ENCODE results near the gene CEP78.

Gene CEP78

DNA sequence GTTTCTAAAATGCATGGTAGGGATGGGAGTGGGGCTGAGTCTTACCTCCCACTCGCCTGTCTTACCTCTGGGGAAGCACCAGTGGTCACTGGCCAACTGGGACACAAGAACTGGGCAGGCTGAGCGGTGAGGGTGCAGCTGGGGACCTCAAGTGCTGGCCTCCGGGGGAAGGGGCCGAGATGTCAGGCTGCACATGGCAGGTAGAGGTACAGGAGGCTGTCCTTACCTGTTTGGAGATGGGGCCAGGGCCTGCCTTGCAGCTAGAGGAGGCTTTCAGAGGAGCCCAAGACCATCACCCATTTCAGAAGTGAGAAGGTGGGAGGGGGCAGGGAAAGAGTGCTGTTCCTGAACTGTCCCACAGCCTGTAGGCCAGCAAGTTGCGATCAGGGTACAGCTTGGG, 75.2 kb downstream of the CEP78 start:
- FAIRE-seq, result no peak

DNA sequence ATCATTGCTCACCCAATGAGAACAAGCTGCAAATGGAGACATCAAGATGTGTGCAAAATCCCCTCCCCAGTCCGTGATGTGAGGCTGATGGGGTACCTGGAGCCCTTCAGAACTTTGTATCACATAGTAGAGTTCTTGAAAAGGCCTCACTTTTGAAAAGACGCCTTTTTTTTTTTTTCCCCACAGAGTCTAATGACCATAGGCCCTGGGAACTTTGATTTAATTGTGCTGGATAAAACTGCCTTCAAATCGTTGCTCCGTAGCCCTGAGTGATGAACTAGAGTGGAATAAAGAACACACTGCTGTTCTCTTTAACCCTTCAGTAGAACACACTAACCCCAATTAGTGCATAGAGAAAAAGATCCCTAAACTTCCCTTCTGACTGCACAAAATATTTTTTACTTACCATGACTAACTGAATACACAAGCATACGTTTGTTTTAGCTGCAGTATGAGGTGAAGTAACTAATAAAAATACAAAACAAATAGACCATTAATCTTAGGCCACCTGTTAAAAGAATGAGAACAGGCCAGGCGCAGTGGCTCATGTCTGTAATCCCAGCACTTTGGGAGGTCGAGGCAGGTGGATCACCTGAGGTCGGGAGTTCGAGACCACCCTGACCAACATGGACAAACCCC, 76.1 kb downstream of the CEP78 start:
- no peak for FAIRE-seq

DNA sequence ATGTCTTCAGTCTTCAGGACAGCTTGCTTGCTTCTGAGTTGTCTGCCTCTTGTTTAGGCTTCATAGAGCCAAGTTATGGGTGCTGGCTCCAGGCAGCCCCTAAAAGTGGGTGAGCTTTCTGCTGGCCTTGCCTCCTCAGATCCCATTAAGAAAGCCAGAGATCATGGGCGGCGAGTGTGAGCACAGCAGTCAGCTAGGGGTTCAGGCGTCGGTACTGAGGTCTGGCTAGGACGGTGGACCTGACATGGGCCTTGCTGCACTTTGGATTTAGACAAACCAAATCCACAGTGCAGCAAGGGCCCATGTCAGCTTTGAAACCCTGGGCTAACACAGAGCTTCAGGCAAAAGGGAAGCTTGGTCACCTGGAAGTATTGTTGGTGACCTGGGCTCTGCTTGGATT, 78.7 kb downstream of the CEP78 start:
- no peak for FAIRE-seq

DNA sequence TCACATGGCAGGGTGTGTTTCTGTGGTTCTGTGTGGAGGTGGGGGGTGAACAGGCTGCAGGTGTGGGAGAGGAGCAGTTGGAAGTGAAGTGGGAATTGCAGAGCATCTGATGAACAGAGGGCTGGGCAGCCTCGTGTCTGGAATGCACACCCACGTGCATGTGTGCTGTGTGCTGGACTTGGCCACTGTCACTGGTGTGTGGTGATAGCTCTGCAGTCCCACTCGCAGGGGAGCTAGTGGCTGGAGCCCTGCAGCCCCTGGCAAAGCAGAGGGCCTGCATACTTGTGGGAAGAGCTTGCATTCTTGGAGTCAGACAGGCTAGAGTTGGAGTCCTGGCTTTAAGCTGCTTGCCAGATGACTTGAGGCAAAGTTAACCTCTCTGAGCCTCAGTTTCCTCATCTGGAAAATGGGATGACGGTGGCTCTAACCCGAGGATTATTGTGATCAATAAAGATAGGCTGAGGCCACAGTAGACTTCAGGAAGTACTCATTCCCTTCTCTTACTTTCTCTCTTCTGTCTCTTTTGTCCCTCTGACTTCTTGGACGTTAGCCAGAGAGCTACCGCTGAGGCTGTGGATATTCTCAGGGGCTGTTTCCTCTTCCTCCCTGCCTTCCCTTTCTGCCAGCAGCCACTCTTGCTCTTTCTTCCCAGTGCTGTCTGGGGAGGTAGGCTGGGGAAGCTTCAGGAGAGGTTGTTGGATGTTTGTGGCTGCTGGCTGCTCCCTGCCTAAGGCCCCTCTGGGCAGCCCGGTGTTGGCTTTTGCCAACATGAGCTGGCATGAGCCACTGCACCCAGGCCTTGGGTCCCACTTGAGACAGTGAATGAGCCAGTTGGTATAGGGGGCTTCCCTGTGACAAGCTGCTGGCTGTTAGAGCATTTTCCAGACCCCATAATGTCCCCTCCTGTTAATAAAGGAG, 79.3 kb downstream of the CEP78 start:
- FAIRE-seq, result no peak

DNA sequence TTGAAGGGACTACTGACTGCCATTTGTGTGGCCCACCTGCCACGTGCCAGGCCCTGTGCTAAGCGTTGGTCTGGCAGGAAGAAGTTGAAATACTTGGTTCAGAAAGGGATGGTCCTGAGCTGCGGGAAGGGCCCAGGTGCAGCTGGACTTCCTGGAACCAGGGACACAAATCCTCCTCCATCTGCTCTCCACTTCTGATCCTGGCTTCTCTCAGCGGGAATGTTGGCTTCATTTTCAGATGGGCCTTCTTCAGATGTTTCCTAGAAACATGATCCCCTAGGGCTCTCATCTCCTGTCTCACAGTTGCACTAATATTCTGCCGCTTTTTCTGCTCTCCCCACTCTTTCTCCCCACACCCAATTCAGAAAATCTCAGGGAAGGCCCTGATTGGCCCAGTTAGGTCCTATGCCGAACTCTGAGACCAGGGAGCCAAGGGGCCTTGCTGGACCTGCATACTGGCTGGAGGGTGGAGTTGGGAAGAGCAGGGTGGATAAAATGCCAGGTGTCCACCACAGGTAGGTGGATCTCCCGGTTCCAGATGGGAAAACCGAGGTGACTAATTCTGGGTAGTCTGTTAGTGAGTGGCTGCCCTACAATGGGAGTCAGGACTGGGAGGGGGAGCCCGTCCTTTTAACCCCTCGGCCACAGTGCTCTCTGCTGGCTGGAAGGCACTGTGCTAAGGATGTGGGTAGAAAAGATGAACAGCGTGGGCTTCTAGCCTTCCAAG, 80.5 kb downstream of the CEP78 start:
- FAIRE-seq, result no peak

DNA sequence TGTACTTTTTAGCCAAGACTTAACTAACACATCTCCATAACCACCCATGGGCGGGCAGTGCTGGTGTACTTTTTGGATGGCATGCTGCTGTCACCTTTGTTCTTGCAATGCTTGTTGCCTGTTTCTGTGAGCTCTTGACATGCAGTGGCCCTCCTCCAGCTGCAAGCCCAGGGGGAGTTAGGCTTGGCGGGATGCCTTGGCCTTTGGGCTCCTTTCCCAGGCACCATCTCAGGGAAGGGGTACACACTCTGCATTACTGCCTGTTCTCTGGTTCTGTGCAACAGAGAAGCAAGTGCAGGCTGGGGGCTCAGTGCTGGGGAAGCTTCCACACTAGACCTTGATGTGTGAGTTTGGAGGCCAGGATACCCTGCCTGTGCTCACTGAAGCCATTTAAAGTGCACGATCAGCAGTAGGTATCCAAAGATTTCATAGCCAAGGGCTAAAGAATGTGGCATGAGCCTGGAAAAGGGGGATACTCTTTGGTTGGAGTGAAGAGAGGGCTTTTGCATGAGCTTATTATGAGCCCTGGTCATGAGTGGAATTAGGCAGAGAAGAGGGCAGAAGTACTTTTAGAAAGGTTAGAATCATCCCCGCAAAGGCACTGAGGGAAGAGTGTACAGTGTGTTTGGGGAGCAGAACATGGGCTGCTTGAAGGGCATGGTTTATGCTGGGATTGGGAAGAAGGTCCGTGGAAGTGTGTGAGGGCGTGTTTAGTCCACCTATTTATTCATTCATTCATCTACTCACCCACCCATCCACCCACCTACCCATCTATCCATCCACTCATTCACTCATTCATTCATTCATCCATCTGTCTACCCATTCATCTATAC, 83.5 kb downstream of the CEP78 start:
- no peak for FAIRE-seq

DNA sequence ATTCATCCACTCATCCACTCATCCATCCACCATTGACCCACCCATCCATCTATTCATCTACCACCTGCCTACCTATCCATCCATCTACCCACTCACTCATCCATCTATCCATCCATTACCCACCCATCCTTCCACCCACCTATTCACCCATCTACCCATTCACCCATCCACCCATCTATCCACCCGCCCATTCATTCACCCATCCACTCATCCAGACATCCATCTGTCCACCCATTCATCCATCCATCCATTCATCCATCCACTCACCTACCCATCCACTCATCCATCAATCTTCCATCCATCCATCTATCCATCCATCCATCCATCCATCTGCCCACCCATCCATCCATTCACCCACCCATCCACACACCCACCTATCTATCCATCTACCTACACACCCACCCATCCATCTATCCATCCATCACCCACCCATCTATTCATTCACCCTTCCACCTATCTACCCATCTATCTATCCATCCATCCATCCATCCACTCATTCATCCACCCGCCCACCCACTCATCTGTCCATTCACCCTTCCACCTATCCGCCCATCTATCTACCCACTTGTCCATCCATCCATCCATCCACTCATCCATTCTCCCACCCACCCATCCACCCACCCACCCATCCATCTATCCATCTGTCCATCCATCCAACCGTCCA, 84.3 kb downstream of the CEP78 start:
- no peak for FAIRE-seq

DNA sequence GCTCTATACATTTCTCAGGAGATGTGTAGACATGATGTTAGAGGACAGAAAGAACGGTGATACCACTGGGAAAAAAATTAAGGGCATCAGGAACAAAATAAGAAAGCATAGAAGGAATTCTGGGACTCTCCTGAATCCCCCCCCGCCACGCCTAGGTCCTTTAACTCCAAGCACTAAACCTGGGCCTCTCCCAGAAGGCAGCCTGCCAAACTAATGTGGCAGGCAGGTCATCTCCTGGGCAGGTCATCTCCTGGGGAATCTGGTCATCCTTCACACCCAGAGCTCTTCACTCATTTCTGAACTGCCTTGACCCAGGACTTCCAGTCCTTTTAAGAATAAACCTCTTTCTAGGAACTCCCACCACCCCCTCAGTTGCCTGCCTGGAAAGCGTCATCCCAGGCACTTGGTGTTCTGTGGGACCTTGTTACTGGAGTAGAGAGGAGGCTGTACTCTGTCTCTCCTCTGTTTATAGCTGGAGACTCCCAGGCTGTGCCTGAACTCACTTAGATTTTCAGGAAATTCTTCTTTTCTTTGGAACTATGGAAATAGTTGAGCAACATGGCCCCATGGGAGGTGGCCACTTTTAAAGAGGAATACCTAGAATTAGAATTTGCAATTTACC, 85.1 kb downstream of the CEP78 start:
- FAIRE-seq, result no peak

DNA sequence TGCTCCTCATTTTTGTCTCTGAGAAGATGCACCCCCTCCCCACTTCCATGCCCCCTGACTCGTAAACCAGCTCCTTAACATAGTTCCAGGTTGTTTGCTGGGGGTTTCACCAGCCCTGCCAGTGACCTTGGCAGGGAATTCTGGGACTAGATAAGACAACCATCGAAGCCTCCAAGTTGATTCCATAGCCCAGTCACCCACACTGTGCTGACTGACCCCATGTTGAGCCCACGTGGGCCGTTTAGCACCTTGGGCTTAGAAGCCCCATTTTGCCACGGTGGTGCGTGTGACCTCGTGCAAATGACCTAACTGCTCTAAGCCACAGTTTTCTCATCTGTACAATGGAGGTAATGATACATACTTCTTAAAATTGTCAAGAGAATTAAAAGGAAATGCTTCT, 85.6 kb downstream of the CEP78 start:
- FAIRE-seq, result no peak

DNA sequence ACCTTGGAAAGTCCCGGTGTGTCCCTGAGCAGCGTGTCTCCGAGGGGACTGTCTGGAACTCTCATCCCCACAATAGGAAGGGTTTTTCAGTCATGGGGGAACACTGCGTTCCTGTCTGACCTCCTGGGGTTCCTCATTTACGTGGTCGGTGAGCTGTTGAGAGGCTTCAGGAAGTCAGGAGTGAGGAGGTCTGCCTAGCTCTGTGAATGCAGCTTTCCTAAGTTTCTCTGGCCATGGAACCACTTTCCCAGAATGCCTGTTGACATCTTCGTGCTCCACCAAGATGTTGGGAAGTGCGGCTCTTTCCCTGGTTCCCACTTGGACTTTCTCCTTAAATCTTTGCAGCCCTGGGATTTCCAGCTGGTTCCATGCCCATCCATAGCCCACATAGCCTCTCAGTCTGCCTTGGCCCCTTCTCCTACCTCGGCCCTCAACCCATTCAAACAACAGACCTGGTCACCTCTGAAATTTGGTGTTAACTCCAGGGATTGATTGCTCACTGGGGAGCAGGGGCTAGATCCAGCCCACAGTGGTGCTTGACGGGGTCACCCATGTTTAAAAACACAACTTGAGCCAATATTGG, 88.3 kb downstream of the CEP78 start:
- no peak for FAIRE-seq

DNA sequence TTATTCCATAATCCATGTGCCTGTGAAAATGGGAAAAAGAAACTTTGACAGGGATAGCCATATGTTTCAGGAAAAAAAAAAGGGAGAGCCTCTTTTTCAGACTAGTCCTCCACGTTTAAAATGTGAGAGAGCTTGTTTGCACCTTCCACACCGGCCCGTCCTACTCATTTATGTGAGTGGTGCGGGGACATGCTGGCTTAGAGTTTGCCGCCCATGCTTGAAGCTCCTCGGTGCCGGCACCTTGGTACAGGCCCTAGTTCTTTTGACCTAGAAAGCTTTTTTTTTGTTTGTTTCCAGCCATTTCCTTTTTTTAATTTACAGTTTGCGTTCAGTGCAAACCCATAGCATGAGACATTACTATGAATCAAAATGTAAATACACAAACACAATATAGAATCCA, 88.8 kb downstream of the CEP78 start:
- no peak for FAIRE-seq

DNA sequence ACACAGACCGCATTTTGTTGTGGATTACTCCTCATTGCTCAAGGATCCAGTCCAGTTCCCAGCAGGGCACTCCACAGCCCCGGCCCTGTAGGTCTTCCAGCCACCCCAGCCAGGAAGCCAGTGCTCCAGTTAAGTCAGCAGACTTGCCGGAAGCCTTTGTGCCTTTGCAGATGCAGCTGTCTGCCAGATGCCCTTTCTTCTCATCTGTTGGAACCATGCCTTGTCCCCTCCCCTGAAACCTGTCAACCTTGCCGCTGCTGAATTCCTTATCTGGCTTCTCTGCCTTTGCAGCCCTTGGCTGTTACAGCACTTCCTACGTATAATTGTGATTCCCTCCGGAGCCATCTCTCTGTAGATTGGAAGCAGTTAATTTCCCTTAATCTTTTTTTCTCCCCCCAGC, 89.5 kb downstream of the CEP78 start:
- FAIRE-seq, result no peak

DNA sequence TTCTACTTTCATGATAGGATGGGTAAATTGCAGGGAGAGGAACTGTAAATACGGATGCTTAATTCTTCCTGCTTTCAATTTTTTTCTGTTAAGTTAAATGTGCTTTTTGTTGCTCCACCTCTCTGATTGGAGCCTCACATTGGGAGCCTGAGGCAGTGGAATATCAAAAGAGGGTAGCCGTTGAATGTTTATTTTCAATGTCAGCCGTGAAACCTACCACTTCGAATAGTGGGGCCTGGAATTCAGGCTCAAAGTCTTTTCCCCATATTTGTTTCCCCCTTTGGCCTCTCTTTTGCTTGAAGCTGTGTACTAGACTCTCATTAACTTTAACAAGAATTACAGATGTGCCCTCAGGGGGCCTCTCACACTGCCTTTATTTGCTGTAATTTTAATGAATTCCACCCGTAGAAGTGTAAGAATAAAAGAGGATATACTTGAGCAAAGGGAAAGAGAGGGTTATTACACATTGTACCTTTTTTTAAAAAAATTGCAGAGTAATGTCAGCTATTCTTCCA, 90.0 kb downstream of the CEP78 start:
- FAIRE-seq, result no peak

DNA sequence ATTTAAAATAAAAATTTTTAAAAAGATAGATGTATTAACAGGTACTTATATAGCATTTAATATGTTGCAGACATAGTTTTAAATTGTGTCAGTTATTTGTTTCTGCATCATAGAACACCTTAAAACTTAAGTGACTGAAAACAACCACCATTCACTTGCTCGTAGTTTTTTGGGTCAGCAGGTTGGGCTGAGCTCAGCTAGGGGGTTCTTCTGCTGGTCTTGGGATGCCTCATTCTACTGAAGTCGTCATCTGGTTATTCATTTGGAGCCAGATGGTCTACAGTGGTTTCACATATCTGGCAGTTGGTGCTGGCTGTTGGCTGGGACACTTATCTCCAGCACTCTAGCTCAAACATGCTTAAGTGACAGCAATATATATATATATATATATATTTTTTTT, 90.7 kb downstream of the CEP78 start:
- no peak for FAIRE-seq
